Naive B cell (primary cell): Measurements from ENCODE around the gene SLFN12L. TPM values are rescaled to one million over a fixed set of nuclear protein-coding genes. Genes with fewer than 3 reads are reported as not detected.

Experiments
- ATAC-seq, 2 donors: fragments of 150-1000 bp; cut with Tn5 transposase; 2 replicates each; pipeline ENCODE4 v1.10.0; 2021; ENCODE audit warnings: low read depth in 2 of 2, mild to moderate bottlenecking in 2 of 2, moderate library complexity in 2 of 2
- DNase-seq: peaks from one replicate; pipeline ENCODE4 v3.0.0; 2022
- H3K27ac Mint-ChIP-seq, 6 donors: one replicate each; pipeline ENCODE4 v1.8.0; 2020 to 2022; ENCODE audit warnings: mild to moderate bottlenecking in 6 of 6, mixed read lengths in 6 of 6, moderate library complexity in 5 of 6, inconsistent platforms in 2 of 6
- H3K27me3 Mint-ChIP-seq, 3 donors: one replicate each; pipeline ENCODE4 v1.8.0; 2021 to 2022; ENCODE audit warnings: mixed read lengths in 3 of 3, mild to moderate bottlenecking in 1 of 3
- H3K36me3 Mint-ChIP-seq, 2 donors: one replicate each; pipeline ENCODE4 v1.8.0; 2020 to 2022; ENCODE audit warnings: mixed read lengths in 2 of 2, inconsistent platforms in 1 of 2, mild to moderate bottlenecking in 1 of 2
- H3K4me1 Mint-ChIP-seq, 3 donors: one replicate each; pipeline ENCODE4 v1.8.0; 2020 to 2022; ENCODE audit warnings: mixed read lengths in 3 of 3, inconsistent platforms in 1 of 3, mild to moderate bottlenecking in 1 of 3, moderate library complexity in 1 of 3
- H3K4me3 Mint-ChIP-seq, 8 donors: one replicate each; pipeline ENCODE4 v1.8.0; 2020 to 2022; ENCODE audit warnings: mild to moderate bottlenecking in 8 of 8, mixed read lengths in 8 of 8, moderate library complexity in 8 of 8, inconsistent platforms in 2 of 8
- H3K9me3 Mint-ChIP-seq, 7 donors: one replicate each; pipeline ENCODE4 v1.8.0; 2020 to 2022; ENCODE audit warnings: mixed read lengths in 7 of 7, mild to moderate bottlenecking in 5 of 7, inconsistent platforms in 2 of 7, moderate library complexity in 1 of 7
- polyA plus RNA-seq, 6 donors: library from polyadenylated mRNA; unstranded; fragments of 300-500 nt; fragmentation: Illumina TruSeq; gene quantifications; one replicate each; pipeline ENCODE4 v1.2.3, GENCODE V29; 2021; ENCODE audit warnings: low read depth in 6 of 6

Gene SLFN12L
- polyA plus RNA-seq, 6 donors from 2014 or later: 0.09 to 0.23 (median 0.18) TPM; not detected in 2

GRCh38 chr17:35559495-35560210 lies 22.2 kb upstream of the SLFN12L start:
- Mint-ChIP-seq H3K4me1 (no peaks in the 10 kb centered on the region), H3K27me3 (peaks cover 24 to 32% (median 26%) of the 10 kb centered on the region in 3 donors), H3K36me3 (no peaks in the 10 kb centered on the region), H3K4me3 (no peak overlapping the region), H3K27ac (no peak overlapping the region), H3K9me3 (no peaks in the 10 kb centered on the region)
- DNase-seq: no peak
- ATAC-seq: no peak

- DNase-seq (no peak), ATAC-seq (no peak)
- Mint-ChIP-seq H3K27me3 (peaks cover 24 to 29% (median 25%) of the 10 kb centered on the region in 3 donors), H3K27ac (no peak overlapping the region), H3K4me3 (no peak overlapping the region), H3K36me3 (no peaks in the 10 kb centered on the region), H3K4me1 (no peaks in the 10 kb centered on the region), H3K9me3 (no peaks in the 10 kb centered on the region)
Measured at GRCh38 chr17:35557353-35557752, 19.9 kb upstream of the SLFN12L start.

DNA sequence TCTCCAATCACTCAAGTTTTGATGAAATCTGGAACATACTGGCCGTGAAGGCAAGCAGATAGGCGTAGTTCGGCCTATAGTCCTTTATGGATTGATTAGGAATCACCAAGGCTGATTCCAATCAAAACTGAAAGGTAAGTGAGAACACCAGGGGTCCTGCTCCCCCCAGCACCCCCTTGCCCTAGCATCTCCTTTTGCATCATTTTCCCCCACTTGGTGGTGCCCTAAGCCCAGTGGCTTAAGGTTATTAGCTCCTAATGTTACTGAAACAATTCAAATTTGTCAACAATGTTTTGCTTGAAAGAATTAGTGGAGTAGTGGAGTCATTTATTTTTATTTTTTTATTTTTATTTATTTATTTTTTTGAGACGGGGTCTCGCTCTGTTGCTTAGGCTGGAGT lies 18.2 kb upstream of the SLFN12L start:
- ATAC-seq: no peak
- Mint-ChIP-seq H3K36me3 (no peaks in the 10 kb centered on the region), H3K4me3 (no peak overlapping the region), H3K27me3 (peaks cover 24 to 30% (median 25%) of the 10 kb centered on the region in 3 donors), H3K4me1 (no peaks in the 10 kb centered on the region), H3K27ac (no peak overlapping the region), H3K9me3 (no peaks in the 10 kb centered on the region)
- DNase-seq: no peak

DNA sequence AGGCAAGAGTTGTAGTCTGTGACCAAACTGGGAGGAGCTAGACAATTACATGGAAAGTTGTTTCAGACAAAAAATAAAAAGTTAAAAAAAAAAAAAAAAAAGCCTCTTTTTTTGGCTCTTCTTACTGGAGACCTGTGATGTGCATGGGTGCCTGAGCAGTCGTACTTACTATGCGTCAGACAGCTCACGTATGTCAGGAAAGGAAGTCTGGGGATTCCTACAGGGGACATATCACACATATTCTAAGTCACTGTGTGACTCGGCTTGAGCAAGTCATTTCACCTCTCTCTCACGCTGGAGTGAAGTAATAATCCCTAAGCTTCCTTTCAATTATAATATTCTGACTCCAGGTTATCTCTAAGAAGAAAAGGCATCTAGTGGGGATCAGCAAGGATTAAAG lies 17.2 kb upstream of the SLFN12L start:
- Mint-ChIP-seq H3K4me1 (no peaks in the 10 kb centered on the region), H3K36me3 (no peaks in the 10 kb centered on the region), H3K4me3 (no peak overlapping the region), H3K27me3 (peaks cover 21 to 25% (median 24%) of the 10 kb centered on the region in 3 donors), H3K27ac (no peak overlapping the region), H3K9me3 (no peaks in the 10 kb centered on the region)
- ATAC-seq: no peak
- DNase-seq: no peak

- DNase-seq (no peak), ATAC-seq (no peak)
- peaks cover 9 to 19% (median 19%) of the 10 kb centered on the region in 3 donors for H3K27me3 Mint-ChIP-seq
- H3K36me3 Mint-ChIP-seq: no peaks in the 10 kb centered on the region
- H3K4me3 Mint-ChIP-seq: no peak overlapping the region
- no peaks in the 10 kb centered on the region for H3K9me3 Mint-ChIP-seq
- H3K27ac Mint-ChIP-seq: peak overlapping the region in 2 of 6 donors; percentile 36 to 37
- H3K4me1 Mint-ChIP-seq: no peaks in the 10 kb centered on the region
Measured at GRCh38 chr17:35553310-35553709, 15.8 kb upstream of the SLFN12L start.

GRCh38 chr17:35548978-35549377 lies 11.5 kb upstream of the SLFN12L start:
- Mint-ChIP-seq H3K27me3 (peaks cover 0 to 5% (median 4%) of the 10 kb centered on the region in 3 donors), H3K27ac (peak overlapping the region in 1 of 6 donors; percentile 19), H3K4me3 (no peak overlapping the region), H3K36me3 (no peaks in the 10 kb centered on the region), H3K9me3 (no peaks in the 10 kb centered on the region), H3K4me1 (peaks cover 6 to 10% (median 9%) of the 10 kb centered on the region in 3 donors)
- DNase-seq (no peak), ATAC-seq (no peak)

GRCh38 chr17:35548208-35548810 lies 10.8 kb upstream of the SLFN12L start:
- H3K27ac Mint-ChIP-seq: no peak overlapping the region
- H3K36me3 Mint-ChIP-seq: no peaks in the 10 kb centered on the region
- peaks cover 0 to 5% (median 4%) of the 10 kb centered on the region in 3 donors for H3K27me3 Mint-ChIP-seq
- ATAC-seq (no peak), DNase-seq (no peak)
- no peaks in the 10 kb centered on the region for H3K9me3 Mint-ChIP-seq
- H3K4me1 Mint-ChIP-seq: peaks cover 8 to 11% (median 9%) of the 10 kb centered on the region in 3 donors
- no peak overlapping the region for H3K4me3 Mint-ChIP-seq

DNA sequence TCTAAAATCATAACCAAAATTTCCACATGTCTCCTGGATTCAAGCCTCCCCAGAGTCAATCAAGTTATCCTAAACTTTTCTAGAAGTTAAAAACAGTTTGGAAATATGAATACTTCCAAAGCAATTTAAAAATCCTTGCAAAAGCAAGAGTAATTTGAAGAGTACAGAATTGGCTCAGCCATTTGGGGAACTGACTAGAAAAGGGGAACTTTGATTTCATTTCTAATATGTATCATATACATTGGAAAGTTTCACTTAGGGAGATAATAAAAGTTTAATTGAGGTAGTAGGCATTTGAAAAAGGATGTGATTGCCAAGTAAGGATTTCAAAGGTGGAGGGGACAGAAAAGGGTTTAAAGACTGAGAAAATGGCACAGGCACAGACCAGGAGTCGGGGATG lies 9.0 kb upstream of the SLFN12L start:
- Mint-ChIP-seq H3K9me3 (no peaks in the 10 kb centered on the region), H3K27me3 (peaks cover 0 to 3% (median 0%) of the 10 kb centered on the region in 3 donors), H3K4me1 (peaks cover 9 to 21% (median 18%) of the 10 kb centered on the region in 3 donors)

DNA sequence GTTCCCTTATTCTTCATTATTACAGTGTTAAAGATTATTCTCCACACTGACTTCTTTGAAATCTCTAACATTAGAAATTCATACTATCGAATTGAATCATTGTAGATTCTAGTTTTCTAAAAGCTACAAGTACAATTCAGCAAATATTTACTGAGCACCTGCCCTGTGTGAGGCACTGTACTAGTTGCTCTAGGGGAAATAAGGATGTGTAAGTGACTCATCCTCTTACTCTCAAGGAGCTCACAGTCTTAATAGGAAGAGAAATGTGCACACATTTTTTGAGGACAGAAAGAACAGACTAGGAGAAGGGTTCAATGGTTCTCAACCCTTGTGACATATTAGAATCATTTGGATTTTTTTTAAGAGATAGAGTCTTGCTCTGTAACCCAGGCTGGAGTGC lies 7.7 kb upstream of the SLFN12L start:
- DNase-seq (no peak), ATAC-seq (no peak)
- Mint-ChIP-seq H3K4me1 (peaks cover 17 to 31% (median 27%) of the 10 kb centered on the region in 3 donors), H3K4me3 (peak overlapping the region in 1 of 8 donors; percentile 20), H3K27me3 (no peaks in the 10 kb centered on the region), H3K27ac (no peak overlapping the region), H3K9me3 (no peaks in the 10 kb centered on the region), H3K36me3 (no peaks in the 10 kb centered on the region)

More for the DNA sequence above, 9.0 kb upstream of the SLFN12L start:
- DNase-seq (no peak), ATAC-seq (peak; percentile 53 to 62)
- Mint-ChIP-seq H3K27ac (peak overlapping the region in 3 of 6 donors; percentile 12 to 34 (median 19)), H3K36me3 (no peaks in the 10 kb centered on the region), H3K4me3 (no peak overlapping the region)

DNA sequence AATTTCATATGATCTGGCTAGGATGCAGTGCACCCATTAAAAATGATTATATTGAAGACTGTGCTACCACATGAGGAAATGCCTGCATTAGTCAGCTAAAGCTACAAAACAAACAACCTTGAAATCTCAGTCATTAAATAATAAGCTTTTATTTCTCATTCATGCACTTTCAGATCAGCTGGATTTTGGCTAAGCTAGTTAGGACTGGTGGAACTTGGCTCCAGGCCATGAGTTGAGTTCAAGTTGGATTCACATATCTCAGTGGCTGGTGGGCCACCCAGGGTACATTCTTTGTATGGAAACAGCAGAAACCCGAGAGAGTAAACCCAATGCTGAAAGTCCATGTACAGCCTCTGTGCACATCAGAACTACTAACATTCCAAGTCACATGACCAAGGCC lies 6.4 kb upstream of the SLFN12L start:
- H3K4me3 Mint-ChIP-seq: no peak overlapping the region
- DNase-seq: no peak
- no peak for ATAC-seq
- H3K27me3 Mint-ChIP-seq: no peaks in the 10 kb centered on the region
- peaks cover 28 to 42% (median 38%) of the 10 kb centered on the region in 3 donors for H3K4me1 Mint-ChIP-seq
- H3K36me3 Mint-ChIP-seq: no peaks in the 10 kb centered on the region
- H3K27ac Mint-ChIP-seq: no peak overlapping the region
- no peaks in the 10 kb centered on the region for H3K9me3 Mint-ChIP-seq

- peak in 1 of 2 donors; percentile 46 for ATAC-seq
- Mint-ChIP-seq H3K27me3 (no peaks in the 10 kb centered on the region), H3K4me3 (peak overlapping the region in 3 of 8 donors; percentile 6 to 61 (median 45)), H3K9me3 (no peaks in the 10 kb centered on the region), H3K27ac (peak overlapping the region in 4 of 6 donors; percentile 15 to 69 (median 36)), H3K4me1 (peaks cover 28 to 42% (median 38%) of the 10 kb centered on the region in 3 donors), H3K36me3 (no peaks in the 10 kb centered on the region)
- DNase-seq: no peak
Measured at GRCh38 chr17:35542990-35543389, 5.5 kb upstream of the SLFN12L start.

- peaks cover 23 to 35% (median 34%) of the 10 kb centered on the region in 3 donors for H3K4me1 Mint-ChIP-seq
- DNase-seq: no peak
Measured at GRCh38 chr17:35541434-35541833, 4.0 kb upstream of the SLFN12L start.

DNA sequence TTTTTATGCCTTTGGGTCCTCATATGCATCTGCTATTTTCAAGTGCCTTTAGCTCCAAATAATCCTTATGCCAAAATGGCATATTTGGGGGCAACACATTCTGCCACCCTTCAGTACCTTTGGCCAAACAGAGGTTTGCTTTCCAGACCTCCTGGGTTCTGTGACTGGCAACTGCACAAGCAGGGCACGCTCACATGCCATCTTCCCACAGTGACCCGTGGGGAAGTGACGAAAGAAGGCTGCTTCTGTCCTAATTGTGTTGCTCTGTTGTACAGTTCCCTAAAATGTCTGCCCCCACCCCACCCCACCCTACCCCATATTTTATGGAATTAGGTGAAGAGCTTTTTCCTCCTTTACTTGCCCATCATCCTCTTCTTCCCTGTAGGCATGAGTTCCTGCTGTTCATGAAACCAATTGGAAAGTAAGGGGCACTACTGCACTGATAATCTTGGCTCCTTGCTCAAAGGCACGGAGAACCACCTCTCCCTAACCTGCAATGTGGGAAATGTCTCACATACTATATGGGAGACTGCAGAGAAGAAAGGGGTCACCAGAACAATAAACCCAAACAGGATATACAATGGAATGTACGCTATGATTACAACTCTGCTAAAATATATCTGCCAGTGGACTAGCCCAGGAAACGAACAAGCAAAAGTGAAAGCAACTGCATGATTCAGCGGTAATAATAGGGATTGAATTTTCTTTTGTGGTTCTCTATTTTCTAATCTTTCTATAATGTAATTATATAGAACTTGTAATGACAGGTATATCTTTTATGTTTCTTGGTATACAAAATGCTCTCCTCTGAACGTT lies 3.3 kb upstream of the SLFN12L start:
- Mint-ChIP-seq H3K4me3 (peak overlapping the region; percentile 85 to 99 (median 94)), H3K27ac (peak overlapping the region; percentile 83 to 97 (median 93)), H3K27me3 (no peaks in the 10 kb centered on the region), H3K9me3 (no peaks in the 10 kb centered on the region), H3K4me1 (peaks cover 19 to 32% (median 31%) of the 10 kb centered on the region in 3 donors), H3K36me3 (no peaks in the 10 kb centered on the region)
- DNase-seq (peak; percentile 32), ATAC-seq (peak; percentile 81 to 85)

More at GRCh38 chr17:35541434-35541833, 4.0 kb upstream of the SLFN12L start:
- Mint-ChIP-seq H3K36me3 (no peaks in the 10 kb centered on the region), H3K9me3 (no peaks in the 10 kb centered on the region), H3K27me3 (no peaks in the 10 kb centered on the region), H3K4me3 (peak overlapping the region; percentile 85 to 99 (median 94)), H3K27ac (peak overlapping the region in 4 of 6 donors; percentile 71 to 97 (median 93))
- ATAC-seq: no peak
